Ovary (tissue), 3 donors: ENCODE results near the gene REC114.

Source experiments
- CTCF ChIP-seq, 3 donors: fragments of 450-650 bp in 2 of 3; fragments of 200-600 bp in 1 of 3; IDR thresholded peaks; one replicate each; pipeline versions ENCODE4 v1.5.1 to v1.8.0; 2016 to 2022; ENCODE audit warnings: antibody characterized with exemption in 3 of 3, mild to moderate bottlenecking in 1 of 3
- EP300 ChIP-seq: sonication (generic); formaldehyde crosslinking; IDR thresholded peaks from one replicate; pipeline ENCODE4 v1.6.1; 2017; ENCODE audit warnings: antibody characterized with exemption
- POLR2A ChIP-seq: fragments of 450-650 bp; IDR thresholded peaks from one replicate; pipeline ENCODE4 v1.6.1; 2017; ENCODE audit warnings: antibody characterized with exemption, mild to moderate bottlenecking, moderate library complexity
- donor health status: DM: no; HTN: no; CAD: no.

GRCh38 chr15:73403171-73403570 lies 39.8 kb upstream of the REC114 start:
- TF ChIP-seq POLR2A (no peak), EP300 (no peak), CTCF (IDR thresholded peaks at IDR 0.05) (no peak)
